Measurements from ENCODE around the gene SPP1. TPM values are rescaled to one million over a fixed set of nuclear protein-coding genes. Genes with fewer than 3 reads are reported as not detected.

Gene SPP1
- polyA plus RNA-seq, 1 donor (not counting 4 experiments of a cell fraction or from before 2014, with no cell fraction given) = 0.84 TPM

- Histone ChIP-seq H3K9me1 (ENCODE audit: control insufficient read depth, extremely low read depth, insufficient read depth, low read length) (no peaks in the 10 kb centered on the region), H2AFZ (ENCODE audit: control insufficient read depth, low read length) (peak overlapping the region; percentile 39), H3K79me2 (ENCODE audit: control insufficient read depth, insufficient read depth, low read length) (peaks cover 53% of the 10 kb centered on the region), H3K36me3 (ENCODE audit: control insufficient read depth in 2 of 2, extremely low read depth in 1 of 2, insufficient read depth in 2 of 2, low read length in 2 of 2) (no peaks in the 10 kb centered on the region), H3K27me3 (ENCODE audit: control insufficient read depth, extremely low read depth, insufficient read depth, low read length) (no peaks in the 10 kb centered on the region), H3K4me1 (ENCODE audit: control insufficient read depth, extremely low read depth, insufficient read depth, low read length) (peaks cover 28% of the 10 kb centered on the region), H3K27ac (ENCODE audit: control insufficient read depth, insufficient read depth, low read length) (peak overlapping the region; percentile 42), H3K4me2 (ENCODE audit: control insufficient read depth, extremely low read depth, insufficient read depth, low read depth, low read length) (peak overlapping the region; percentile 92), H3K9ac (ENCODE audit: control insufficient read depth, extremely low read depth, insufficient read depth, low read length) (peak overlapping the region; percentile 77), H3K9me3 (ENCODE audit: control insufficient read depth, low read depth, low read length) (no peaks in the 10 kb centered on the region), H4K20me1 (ENCODE audit: control insufficient read depth, extremely low read depth, insufficient read depth, low read length) (peaks cover 2% of the 10 kb centered on the region), H3K4me3 (ENCODE audit: control insufficient read depth in 2 of 3, extremely low read depth in 1 of 3, insufficient read depth in 2 of 3, low read depth in 1 of 3, low read length in 3 of 3) (peak overlapping the region; percentile 71 to 88 (median 75))
- dilution Hi-C loops (cut with MboI; ENCODE audit: extremely low pct_ligation_motif_present, low sequenced_read_pairs) = no loop called here
- TF ChIP-seq EZH2 (IDR thresholded peaks at IDR 0.05; ENCODE audit: low read length) (no peak), CTCF (optimal IDR thresholded peaks at IDR 0.05 in 1 of 3, IDR thresholded peaks at IDR 0.05 in 1 of 3, conservative IDR thresholded peaks at IDR 0.05 in 1 of 3; ENCODE audit: extremely low read depth in 1 of 3, insufficient read depth in 2 of 3, low read length in 3 of 3) (no peak)
- no peak for DNase-seq (ENCODE audit: low read depth, low spot score)
- FAIRE-seq = no peak
These were observed 33.2 kb downstream of the SPP1 start for GRCh38 chr4:88008743-88009171.

DNA sequence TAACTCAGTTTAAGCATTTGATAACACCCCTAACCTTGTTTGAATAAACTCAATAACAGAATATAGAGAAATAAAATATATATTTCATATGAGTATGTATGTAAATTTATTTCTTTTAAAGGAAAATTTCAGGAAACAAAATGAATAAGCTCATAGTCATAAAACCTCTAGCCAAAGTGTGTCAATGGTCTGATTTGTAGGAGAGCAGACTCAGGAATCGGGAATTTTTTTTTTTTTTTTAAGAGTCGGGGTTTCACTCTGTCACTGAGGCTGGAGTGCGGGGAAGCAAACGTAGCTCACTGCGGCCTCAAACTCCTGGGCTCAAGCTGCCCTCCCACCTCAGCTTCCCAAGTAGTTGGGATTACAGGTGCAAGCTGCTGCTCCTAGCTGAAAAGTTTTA is 34.4 kb downstream of the SPP1 start:
- Histone ChIP-seq H2AFZ (ENCODE audit: control insufficient read depth, low read length) (no peak overlapping the region), H3K9me1 (ENCODE audit: control insufficient read depth, extremely low read depth, insufficient read depth, low read length) (no peaks in the 10 kb centered on the region), H3K9me3 (ENCODE audit: control insufficient read depth, low read depth, low read length) (no peaks in the 10 kb centered on the region), H3K27ac (ENCODE audit: control insufficient read depth, insufficient read depth, low read length) (no peak overlapping the region), H3K4me3 (ENCODE audit: control insufficient read depth in 2 of 3, extremely low read depth in 1 of 3, insufficient read depth in 2 of 3, low read depth in 1 of 3, low read length in 3 of 3) (no peak overlapping the region), H3K27me3 (ENCODE audit: control insufficient read depth, extremely low read depth, insufficient read depth, low read length) (no peaks in the 10 kb centered on the region), H3K4me2 (ENCODE audit: control insufficient read depth, extremely low read depth, insufficient read depth, low read depth, low read length) (peak overlapping the region; percentile 92), H3K36me3 (ENCODE audit: control insufficient read depth in 2 of 2, extremely low read depth in 1 of 2, insufficient read depth in 2 of 2, low read length in 2 of 2) (no peaks in the 10 kb centered on the region), H3K79me2 (ENCODE audit: control insufficient read depth, insufficient read depth, low read length) (peaks cover 59% of the 10 kb centered on the region), H3K4me1 (ENCODE audit: control insufficient read depth, extremely low read depth, insufficient read depth, low read length) (peaks cover 38% of the 10 kb centered on the region), H4K20me1 (ENCODE audit: control insufficient read depth, extremely low read depth, insufficient read depth, low read length) (peaks cover 2% of the 10 kb centered on the region), H3K9ac (ENCODE audit: control insufficient read depth, extremely low read depth, insufficient read depth, low read length) (no peak overlapping the region)
- dilution Hi-C loops (cut with MboI; ENCODE audit: extremely low pct_ligation_motif_present, low sequenced_read_pairs) = no loop called here
- no peak for DNase-seq (ENCODE audit: low read depth, low spot score)
- TF ChIP-seq CTCF (optimal IDR thresholded peaks at IDR 0.05 in 1 of 3, IDR thresholded peaks at IDR 0.05 in 1 of 3, conservative IDR thresholded peaks at IDR 0.05 in 1 of 3; ENCODE audit: extremely low read depth in 1 of 3, insufficient read depth in 2 of 3, low read length in 3 of 3) (no peak), EZH2 (IDR thresholded peaks at IDR 0.05; ENCODE audit: low read length) (no peak)
- no peak for FAIRE-seq
